SK-N-MC (cell line): Measurements from ENCODE around the gene ACO1.
"Not testable (repeated sequence)": the region's sequence is repeated elsewhere in the genome, so short reads cannot be mapped to it uniquely, and the experiment has no call there.

Experiments used
- DNase-seq: peaks from one replicate; pipeline ENCODE4 v3.0.0-alpha.2; 2011; ENCODE audit warnings: low read depth, low spot score
- H3K27ac ChIP-seq: fragments of 200-600 bp; sonication (generic); 2 replicates; pipeline ENCODE4 v1.5.1; 2016; ENCODE audit warnings: mixed run types
- H3K36me3 ChIP-seq: fragments of 200-600 bp; sonication (generic); 2 replicates; pipeline ENCODE4 v1.6.1; 2017; ENCODE audit warnings: antibody characterized with exemption, low read length, mixed read lengths; ENCODE audit not compliant: insufficient read depth
- H3K4me3 ChIP-seq: fragments of 200-600 bp; sonication (generic); 2 replicates; pipeline ENCODE4 v1.5.1; 2016
- H3K9ac ChIP-seq: fragments of 200-600 bp; sonication (generic); 2 replicates; pipeline ENCODE4 v1.8.0; 2017; ENCODE audit warnings: mixed run types, mixed read lengths; ENCODE audit not compliant: insufficient read length
- H3K9me3 ChIP-seq: fragments of 200-600 bp; sonication (generic); 2 replicates; pipeline ENCODE4 v1.6.1; 2017; ENCODE audit warnings: low read depth, mild to moderate bottlenecking, antibody characterized with exemption, low read length, moderate library complexity, mixed read lengths
- EZH2 ChIP-seq: fragments of 200-600 bp; sonication (generic); IDR thresholded peaks from one replicate; pipeline ENCODE4 v1.6.1; 2017; ENCODE audit warnings: antibody characterized with exemption
- FOXP2 ChIP-seq: optimal IDR thresholded peaks from 2 replicates; pipeline ENCODE3; 2011; ENCODE audit warnings: mild to moderate bottlenecking, moderate library complexity; ENCODE audit not compliant: insufficient read depth; ENCODE audit errors: extremely low read length, control extremely low read depth
- POLR2AphosphoS5 ChIP-seq: IDR thresholded peaks from 2 replicates; pipeline ENCODE4 v1.6.1; 2012; ENCODE audit warnings: mild to moderate bottlenecking, low read depth, low read length, borderline replicate concordance

ACO1 gene

GRCh38 chr9:32349013-32349412 lies 35.4 kb upstream of the ACO1 start:
- H3K27ac ChIP-seq: no peak overlapping the region
- DNase-seq: no peak
- TF ChIP-seq POLR2AphosphoS5: no peak
- no peak for TF ChIP-seq FOXP2
- TF ChIP-seq EZH2: no peak
- no peak overlapping the region for H3K4me3 ChIP-seq
- H3K36me3 ChIP-seq: no peaks in the 10 kb centered on the region
- H3K9me3 ChIP-seq: no peaks in the 10 kb centered on the region
- no peak overlapping the region for H3K9ac ChIP-seq

GRCh38 chr9:32350682-32351081 lies 33.8 kb upstream of the ACO1 start:
- DNase-seq: peak; percentile 39
- no peaks in the 10 kb centered on the region for H3K36me3 ChIP-seq
- TF ChIP-seq FOXP2 (no peak), POLR2AphosphoS5 (no peak)
- no peak overlapping the region for H3K9ac ChIP-seq
- no peak overlapping the region for H3K4me3 ChIP-seq
- H3K27ac ChIP-seq: 0 out of 2 replicates have a peak overlapping the region, but pooled peaks have one; percentile 27
- H3K9me3 ChIP-seq: no peaks in the 10 kb centered on the region

- H3K36me3 ChIP-seq: no peaks in the 10 kb centered on the region
- no peaks in the 10 kb centered on the region for H3K9me3 ChIP-seq
- no peak overlapping the region for H3K9ac ChIP-seq
- DNase-seq: no peak
- TF ChIP-seq POLR2AphosphoS5 (no peak), FOXP2 (no peak), EZH2 (no peak)
- H3K4me3 ChIP-seq: peak overlapping the region; percentile 32
- H3K27ac ChIP-seq: no peak overlapping the region
Observed at GRCh38 chr9:32351845-32352244, 32.6 kb upstream of the ACO1 start.

GRCh38 chr9:32353476-32353875 lies 31.0 kb upstream of the ACO1 start:
- not testable (repeated sequence) for H3K27ac ChIP-seq, DNase-seq

GRCh38 chr9:32359452-32359851 lies 25.0 kb upstream of the ACO1 start:
- TF ChIP-seq EZH2 (no peak), FOXP2 (no peak), POLR2AphosphoS5 (no peak)
- Histone ChIP-seq H3K9ac (no peak overlapping the region), H3K9me3 (no peaks in the 10 kb centered on the region), H3K4me3 (no peak overlapping the region), H3K27ac (no peak overlapping the region), H3K36me3 (no peaks in the 10 kb centered on the region)
- DNase-seq: no peak

More at GRCh38 chr9:32353476-32353875, 31.0 kb upstream of the ACO1 start:
- H3K9ac ChIP-seq, H3K36me3 ChIP-seq, H3K9me3 ChIP-seq, H3K4me3 ChIP-seq: not testable (repeated sequence)

- H3K9ac ChIP-seq: no peak overlapping the region
- DNase-seq: no peak
- no peaks in the 10 kb centered on the region for H3K36me3 ChIP-seq
- H3K27ac ChIP-seq: no peak overlapping the region
- H3K4me3 ChIP-seq: no peak overlapping the region
- no peak for TF ChIP-seq EZH2
- TF ChIP-seq POLR2AphosphoS5: no peak
- no peak for TF ChIP-seq FOXP2
- no peaks in the 10 kb centered on the region for H3K9me3 ChIP-seq
Observed at GRCh38 chr9:32360983-32361673, 23.3 kb upstream of the ACO1 start.

- TF ChIP-seq FOXP2: no peak
- TF ChIP-seq EZH2: no peak
- no peak overlapping the region for H3K9ac ChIP-seq
Observed at GRCh38 chr9:32371279-32371678, 13.2 kb upstream of the ACO1 start.

GRCh38 chr9:32371679-32372078 lies 12.8 kb upstream of the ACO1 start:
- H3K27ac ChIP-seq: no peak overlapping the region
- DNase-seq: no peak
- no peaks in the 10 kb centered on the region for H3K36me3 ChIP-seq
- TF ChIP-seq EZH2 (no peak), POLR2AphosphoS5 (no peak), FOXP2 (no peak)
- no peak overlapping the region for H3K4me3 ChIP-seq
- no peak overlapping the region for H3K9ac ChIP-seq
- H3K9me3 ChIP-seq: no peaks in the 10 kb centered on the region

More at GRCh38 chr9:32371279-32371678, 13.2 kb upstream of the ACO1 start:
- Histone ChIP-seq H3K36me3 (no peaks in the 10 kb centered on the region), H3K27ac (no peak overlapping the region), H3K9me3 (no peaks in the 10 kb centered on the region), H3K4me3 (no peak overlapping the region)
- DNase-seq: no peak

GRCh38 chr9:32376285-32376684 lies 8.2 kb upstream of the ACO1 start:
- H3K9ac ChIP-seq: no peak overlapping the region
- H3K27ac ChIP-seq: no peak overlapping the region
- DNase-seq: no peak
- H3K9me3 ChIP-seq: no peaks in the 10 kb centered on the region
- no peaks in the 10 kb centered on the region for H3K36me3 ChIP-seq
- no peak overlapping the region for H3K4me3 ChIP-seq
- no peak for TF ChIP-seq FOXP2
- no peak for TF ChIP-seq POLR2AphosphoS5
- TF ChIP-seq EZH2: no peak
